ENCODE data around the gene NKG7. TPM values are rescaled to one million over a fixed set of nuclear protein-coding genes. Genes with fewer than 3 reads are reported as not detected.
A peak's percentile ranks its signal among the peaks of the same experiment; 100 is the strongest.

NKG7 gene
- total RNA-seq, 1 donor: not detected

GRCh38 chr19:51323481-51324166 lies 48.8 kb downstream of the NKG7 start:
- peak; percentile 2 for DNase-seq (ENCODE audit: insufficient read length, low spot score, missing footprints)
- Histone ChIP-seq H3K4me3 (ENCODE audit: insufficient read depth, low read length) (no peak overlapping the region), H3K4me1 (ENCODE audit: insufficient read depth, low read length) (no peaks in the 10 kb centered on the region), H3K27me3 (ENCODE audit: insufficient read depth, low read length) (peaks cover 4% of the 10 kb centered on the region), H4K20me1 (ENCODE audit: insufficient read depth, low read length) (no peaks in the 10 kb centered on the region), H2AFZ (ENCODE audit: low read length) (no peak overlapping the region), H3K9me3 (ENCODE audit: low read depth, low read length) (no peaks in the 10 kb centered on the region), H3K4me2 (ENCODE audit: insufficient read depth, low read length) (no peak overlapping the region), H3K27ac (ENCODE audit: low read depth, low read length) (no peak overlapping the region), H3K36me3 (ENCODE audit: insufficient read depth, low read length) (no peaks in the 10 kb centered on the region), H3K79me2 (ENCODE audit: insufficient read depth, low read length) (no peaks in the 10 kb centered on the region)
- TF ChIP-seq CTCF (IDR thresholded peaks at IDR 0.05; ENCODE audit: extremely low read depth, low read depth, low read length): no peak

- no peak overlapping the region for H3K4me3 ChIP-seq (ENCODE audit: insufficient read depth, low read length)
These were observed 50.7 kb downstream of the NKG7 start for GRCh38 chr19:51321799-51322198.

More at GRCh38 chr19:51321799-51322198, 50.7 kb downstream of the NKG7 start:
- no peaks in the 10 kb centered on the region for H3K27me3 ChIP-seq (ENCODE audit: insufficient read depth, low read length)
- no peak for TF ChIP-seq CTCF (IDR thresholded peaks at IDR 0.05; ENCODE audit: extremely low read depth, low read depth, low read length)
- DNase-seq (ENCODE audit: insufficient read length, low spot score, missing footprints): peak; percentile 14
- H3K9me3 ChIP-seq (ENCODE audit: low read depth, low read length): no peaks in the 10 kb centered on the region
- no peaks in the 10 kb centered on the region for H3K36me3 ChIP-seq (ENCODE audit: insufficient read depth, low read length)
- no peaks in the 10 kb centered on the region for H3K79me2 ChIP-seq (ENCODE audit: insufficient read depth, low read length)
- H3K4me2 ChIP-seq (ENCODE audit: insufficient read depth, low read length): no peak overlapping the region
- no peak overlapping the region for H3K27ac ChIP-seq (ENCODE audit: low read depth, low read length)
- H2AFZ ChIP-seq (ENCODE audit: low read length): no peak overlapping the region
- no peaks in the 10 kb centered on the region for H3K4me1 ChIP-seq (ENCODE audit: insufficient read depth, low read length)
- H4K20me1 ChIP-seq (ENCODE audit: insufficient read depth, low read length): no peaks in the 10 kb centered on the region

Other genes starting within 250 kb of the NKG7 start
- gene SIGLEC9, start 247.7 kb downstream of the NKG7 start, total RNA-seq: under 0.01 TPM in 1 of 2 replicates, not detected in the other
- not detected in 2 replicates for gene SIGLEC7, start 230.4 kb downstream of the NKG7 start, total RNA-seq
- not detected in 2 replicates for gene CD33, start 147.6 kb downstream of the NKG7 start, total RNA-seq
- not detected in 2 replicates for gene SIGLECL1, start 121.6 kb downstream of the NKG7 start, total RNA-seq
- gene IGLON5, start 61.0 kb downstream of the NKG7 start, total RNA-seq: not detected in 2 replicates
- gene VSIG10L, start 30.5 kb downstream of the NKG7 start, total RNA-seq: 0.72 and 0.88 TPM in 2 replicates
- 68.4 and 84.3 TPM in 2 replicates for gene ETFB, start 6.3 kb downstream of the NKG7 start, total RNA-seq
- gene CLDND2, start 3.7 kb downstream of the NKG7 start, total RNA-seq: not detected in 2 replicates
- gene LIM2, start 15.3 kb upstream of the NKG7 start, total RNA-seq: not detected in 2 replicates
- not detected in 2 replicates for gene C19orf84, start 17.9 kb upstream of the NKG7 start, total RNA-seq
- gene SIGLEC10, start 45.0 kb upstream of the NKG7 start, total RNA-seq: not detected in 2 replicates
- gene SIGLEC8, start 85.8 kb upstream of the NKG7 start, total RNA-seq: not detected in 2 replicates
- gene CEACAM18, start 105.9 kb upstream of the NKG7 start, total RNA-seq: not detected in 2 replicates
- under 0.01 TPM in 1 of 2 replicates, not detected in the other for gene SIGLEC12, start 129.1 kb upstream of the NKG7 start, total RNA-seq
- not detected in 2 replicates for gene SIGLEC6, start 159.0 kb upstream of the NKG7 start, total RNA-seq
- 6.2 and 7.6 TPM in 2 replicates for gene ZNF175, start 198.6 kb upstream of the NKG7 start, total RNA-seq